Mesendoderm (in vitro differentiated cells): Measurements from ENCODE around the gene CAMKMT.

Experiments
- DNase-seq: peaks from one replicate; pipeline ENCODE4 v3.0.0; 2013
- H2AK5ac ChIP-seq: 2 replicates; pipeline ENCODE4 v1.6.1; 2013; ENCODE audit warnings: low read length, inconsistent platforms
- H2BK120ac ChIP-seq: 2 replicates; pipeline ENCODE4 v1.6.1; 2013; ENCODE audit warnings: low read depth, mild to moderate bottlenecking, low read length, moderate library complexity, mixed read lengths
- H2BK15ac ChIP-seq: replicated peaks from 2 replicates; pipeline ENCODE4 v1.6.1; 2013; ENCODE audit warnings: low read depth, mild to moderate bottlenecking, moderate library complexity
- H2BK5ac ChIP-seq: 2 replicates; pipeline ENCODE4 v1.6.1; 2013; ENCODE audit warnings: low read length, inconsistent platforms
- H3K18ac ChIP-seq: 2 replicates; pipeline ENCODE4 v1.6.1; 2013; ENCODE audit warnings: mild to moderate bottlenecking, low read length, mixed read lengths
- H3K23ac ChIP-seq: one replicate; pipeline ENCODE4 v1.6.1; 2013; ENCODE audit warnings: low read length
- H3K27ac ChIP-seq: 2 replicates; pipeline ENCODE4 v1.5.1; 2013; ENCODE audit warnings: low read depth, mild to moderate bottlenecking, inconsistent platforms, low read length, moderate library complexity
- H3K27me3 ChIP-seq: 2 replicates; pipeline ENCODE4 v1.6.1; 2013; ENCODE audit warnings: low read length, control low read depth, mild to moderate bottlenecking, inconsistent platforms; ENCODE audit not compliant: insufficient read depth, poor library complexity
- H3K36me3 ChIP-seq: 2 replicates; pipeline ENCODE4 v1.6.1; 2013; ENCODE audit warnings: low read length, inconsistent platforms; ENCODE audit not compliant: control insufficient read depth, insufficient read depth
- H3K4ac ChIP-seq: one replicate; pipeline ENCODE4 v1.6.1; 2013; ENCODE audit warnings: low read depth, mild to moderate bottlenecking, low read length, moderate library complexity
- H3K4me1 ChIP-seq: 2 replicates; pipeline ENCODE4 v1.6.1; 2013; ENCODE audit warnings: low read depth, low read length, inconsistent platforms; ENCODE audit not compliant: control insufficient read depth
- H3K4me2 ChIP-seq: 2 replicates; pipeline ENCODE4 v1.6.1; 2013; ENCODE audit warnings: low read length
- H3K4me3 ChIP-seq: 2 replicates; pipeline ENCODE4 v1.5.1; 2013; ENCODE audit warnings: mild to moderate bottlenecking, low read length
- H3K56ac ChIP-seq: one replicate; pipeline ENCODE4 v1.6.1; 2013; ENCODE audit warnings: low read length
- H3K79me1 ChIP-seq: 2 replicates; pipeline ENCODE4 v1.6.1; 2013; ENCODE audit warnings: low read length, inconsistent platforms
- H3K79me2 ChIP-seq: 2 replicates; pipeline ENCODE4 v1.6.1; 2013; ENCODE audit warnings: mild to moderate bottlenecking, low read length; ENCODE audit not compliant: control insufficient read depth, insufficient read depth
- H3K9ac ChIP-seq: 2 replicates; pipeline ENCODE4 v1.6.1; 2013; ENCODE audit warnings: low read length, inconsistent platforms
- H4K5ac ChIP-seq: one replicate; pipeline ENCODE4 v1.6.1; 2013; ENCODE audit warnings: low read length
- H4K8ac ChIP-seq: one replicate; pipeline ENCODE4 v1.6.1; 2013; ENCODE audit warnings: low read depth, mild to moderate bottlenecking, control low read depth, low read length, moderate library complexity
- WGBS: extraction: QIAGEN DNeasy Blood & Tissue Kit; methylation state at CpG from one replicate; pipeline ENCODE4 v1.1.7; 2013; ENCODE audit warnings: low lambda C conversion rate, missing lambda C conversion rate; ENCODE audit not compliant: insufficient coverage; ENCODE audit errors: extremely low coverage; 5-methylcytosine and 5-hydroxymethylcytosine counted together

CAMKMT gene

DNA sequence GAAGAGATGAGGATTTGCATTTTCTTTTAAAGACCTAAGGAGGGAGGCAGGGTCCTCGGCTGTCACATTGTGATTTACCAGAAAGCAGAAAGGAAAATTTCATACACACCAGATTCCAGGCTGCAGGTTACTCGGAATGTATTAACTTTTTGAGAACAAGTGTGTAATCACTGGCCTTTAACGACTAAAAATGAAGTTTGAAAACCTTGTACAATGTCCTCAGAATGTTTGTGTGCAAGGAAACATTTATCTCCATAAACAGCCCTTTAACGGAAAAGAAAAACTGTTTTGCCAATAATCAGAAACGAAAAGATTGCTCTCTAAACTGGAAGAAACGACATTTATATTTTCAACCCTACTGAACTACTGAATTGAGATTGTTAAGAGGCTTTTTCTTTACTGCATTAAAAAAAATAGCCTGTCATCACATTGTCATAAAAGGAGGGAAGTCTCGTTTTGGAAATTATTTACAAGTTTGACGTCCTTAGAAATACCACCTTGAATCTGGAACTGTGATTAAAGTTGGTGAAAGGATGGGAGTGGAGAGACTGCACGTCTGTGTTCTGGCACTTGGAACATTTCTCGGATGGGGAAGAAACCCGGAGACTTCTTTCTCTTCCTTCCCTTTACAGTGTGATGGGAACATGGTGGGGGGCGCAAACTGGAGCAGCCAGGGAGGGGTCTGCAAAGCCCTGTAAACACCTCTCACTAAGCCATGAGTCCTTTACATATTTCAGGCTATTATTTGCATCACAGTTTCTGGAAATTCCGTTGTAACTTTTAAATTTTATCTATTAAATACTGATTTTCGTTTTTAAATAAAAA is 445.7 kb downstream of the CAMKMT start:
- Histone ChIP-seq H2AK5ac (no peak overlapping the region), H2BK120ac (no peak overlapping the region), H3K79me2 (no peaks in the 10 kb centered on the region), H3K4me2 (no peak overlapping the region), H3K27me3 (peaks cover 7% of the 10 kb centered on the region), H3K56ac (no peak overlapping the region), H2BK5ac (no peak overlapping the region), H3K36me3 (no peaks in the 10 kb centered on the region), H2BK15ac (no peak overlapping the region), H3K18ac (no peak overlapping the region), H3K4ac (no peak overlapping the region), H3K23ac (no peak overlapping the region), H4K8ac (no peak overlapping the region), H3K4me3 (no peak overlapping the region), H3K79me1 (no peaks in the 10 kb centered on the region), H3K9ac (no peak overlapping the region), H3K27ac (no peak overlapping the region), H4K5ac (no peak overlapping the region), H3K4me1 (peaks cover 9% of the 10 kb centered on the region)
- 100% methylated on average over 2 of the region's 14 CpGs for WGBS
- no peak for DNase-seq

DNA sequence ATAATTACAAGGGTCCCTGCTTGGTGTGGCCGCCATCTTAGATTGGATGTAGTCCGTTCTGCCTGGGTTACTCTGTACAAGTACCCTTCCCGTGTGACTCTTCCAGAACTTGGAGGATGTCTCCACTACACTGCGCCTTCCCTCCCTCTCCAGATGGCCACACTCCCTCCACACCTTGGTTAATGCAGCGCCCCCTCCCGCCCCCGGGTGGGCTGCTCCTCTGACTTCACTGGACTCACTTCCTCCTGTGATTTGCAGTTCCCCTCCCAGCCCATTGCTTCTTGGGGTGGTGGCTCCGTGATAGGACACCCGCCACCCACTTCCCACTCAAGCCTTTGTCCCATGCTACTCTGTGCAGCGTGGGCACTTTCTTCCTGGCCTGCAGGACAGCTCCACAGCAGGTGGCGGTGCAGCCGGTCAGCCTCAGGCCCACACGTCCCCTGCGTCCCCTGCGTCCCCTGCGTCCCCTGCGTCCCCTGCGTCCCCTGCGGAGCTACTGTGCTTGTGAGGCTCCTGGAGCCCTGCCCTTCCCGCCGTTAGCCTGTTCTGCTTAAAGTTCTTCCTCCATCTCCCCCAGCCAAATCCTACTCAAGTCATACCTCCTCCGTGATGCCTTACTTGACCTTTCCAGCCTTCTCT is 449.3 kb downstream of the CAMKMT start:
- Histone ChIP-seq H3K27ac (no peak overlapping the region), H2BK5ac (no peak overlapping the region), H3K23ac (no peak overlapping the region), H3K27me3 (peaks cover 5% of the 10 kb centered on the region), H2AK5ac (no peak overlapping the region), H4K8ac (no peak overlapping the region), H3K4me2 (no peak overlapping the region), H3K79me1 (no peaks in the 10 kb centered on the region), H2BK15ac (no peak overlapping the region), H3K9ac (no peak overlapping the region), H3K4ac (no peak overlapping the region), H3K18ac (no peak overlapping the region), H3K56ac (no peak overlapping the region), H2BK120ac (no peak overlapping the region), H3K4me3 (no peak overlapping the region), H3K36me3 (no peaks in the 10 kb centered on the region), H4K5ac (no peak overlapping the region), H3K4me1 (no peaks in the 10 kb centered on the region), H3K79me2 (no peaks in the 10 kb centered on the region)
- WGBS = no CpG with 5 or more reads among the region's 22 CpGs
- no peak for DNase-seq

DNA sequence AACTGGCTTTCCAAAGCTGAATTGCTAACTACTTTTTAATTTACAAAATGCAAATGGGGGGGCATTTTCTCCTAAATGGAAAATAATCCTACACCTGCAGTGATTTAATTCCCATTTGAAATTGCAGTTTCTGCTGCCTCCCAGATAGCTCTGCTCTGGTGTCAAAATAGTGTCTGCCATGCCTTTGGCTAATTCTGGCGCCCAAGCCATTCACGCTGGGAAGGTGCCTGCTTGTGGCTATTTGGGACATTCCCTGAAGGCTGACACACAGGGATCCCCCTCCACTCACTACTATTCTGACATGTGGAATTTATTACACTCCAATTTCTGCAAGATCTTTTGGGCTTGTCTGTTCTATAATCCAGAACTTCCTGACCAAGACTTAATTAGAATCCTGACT is 451.4 kb downstream of the CAMKMT start:
- H3K4me2 ChIP-seq = no peak overlapping the region
- no peaks in the 10 kb centered on the region for H3K36me3 ChIP-seq
- no peak overlapping the region for H4K5ac ChIP-seq
- H3K27ac ChIP-seq = no peak overlapping the region
- no peaks in the 10 kb centered on the region for H3K79me1 ChIP-seq
- H3K18ac ChIP-seq = no peak overlapping the region
- H3K4me3 ChIP-seq = no peak overlapping the region
- no peak overlapping the region for H2BK15ac ChIP-seq
- H3K4me1 ChIP-seq = no peaks in the 10 kb centered on the region
- no peak for DNase-seq
- no peak overlapping the region for H3K9ac ChIP-seq
- no peak overlapping the region for H2BK5ac ChIP-seq
- no peaks in the 10 kb centered on the region for H3K27me3 ChIP-seq
- H2AK5ac ChIP-seq = no peak overlapping the region
- WGBS = no CpG with 5 or more reads among the region's 2 CpGs
- H2BK120ac ChIP-seq = no peak overlapping the region
- no peak overlapping the region for H3K4ac ChIP-seq
- H3K56ac ChIP-seq = no peak overlapping the region
- no peak overlapping the region for H4K8ac ChIP-seq
- H3K23ac ChIP-seq = no peak overlapping the region
- no peaks in the 10 kb centered on the region for H3K79me2 ChIP-seq

DNA sequence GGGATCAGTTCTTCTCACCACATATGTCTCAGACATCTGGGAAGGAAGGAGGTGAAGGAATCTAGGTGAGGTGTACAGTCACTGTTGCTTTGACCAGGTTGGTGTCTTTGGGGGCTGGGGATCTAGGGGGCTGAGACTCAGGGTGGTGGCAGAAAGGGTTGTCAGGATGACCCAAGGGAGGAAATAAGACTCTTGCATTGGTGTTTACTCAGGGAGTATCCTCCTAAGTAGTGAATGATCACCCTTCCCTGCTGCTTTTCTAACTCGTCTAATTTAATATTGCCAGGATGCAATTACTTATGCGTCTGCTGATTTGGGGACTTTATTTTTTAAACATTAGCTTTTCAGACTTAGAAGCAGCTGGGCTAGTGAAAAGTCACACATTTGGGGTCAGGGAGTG is 451.9 kb downstream of the CAMKMT start:
- H3K79me2 ChIP-seq = no peaks in the 10 kb centered on the region
- no peak overlapping the region for H3K23ac ChIP-seq
- H4K5ac ChIP-seq = no peak overlapping the region
- H3K27ac ChIP-seq = no peak overlapping the region
- H3K4me2 ChIP-seq = no peak overlapping the region
- H2BK5ac ChIP-seq = no peak overlapping the region
- H3K18ac ChIP-seq = no peak overlapping the region
- no peaks in the 10 kb centered on the region for H3K27me3 ChIP-seq
- H3K56ac ChIP-seq = no peak overlapping the region
- no peaks in the 10 kb centered on the region for H3K4me1 ChIP-seq
- no peak for DNase-seq
- no peak overlapping the region for H2BK120ac ChIP-seq
- no peak overlapping the region for H4K8ac ChIP-seq
- H3K79me1 ChIP-seq = no peaks in the 10 kb centered on the region
- no peak overlapping the region for H3K9ac ChIP-seq
- no peak overlapping the region for H2AK5ac ChIP-seq
- H3K4ac ChIP-seq = no peak overlapping the region
- WGBS = no CpG with 5 or more reads among the region's 2 CpGs
- no peak overlapping the region for H3K4me3 ChIP-seq
- H3K36me3 ChIP-seq = no peaks in the 10 kb centered on the region
- H2BK15ac ChIP-seq = no peak overlapping the region

DNA sequence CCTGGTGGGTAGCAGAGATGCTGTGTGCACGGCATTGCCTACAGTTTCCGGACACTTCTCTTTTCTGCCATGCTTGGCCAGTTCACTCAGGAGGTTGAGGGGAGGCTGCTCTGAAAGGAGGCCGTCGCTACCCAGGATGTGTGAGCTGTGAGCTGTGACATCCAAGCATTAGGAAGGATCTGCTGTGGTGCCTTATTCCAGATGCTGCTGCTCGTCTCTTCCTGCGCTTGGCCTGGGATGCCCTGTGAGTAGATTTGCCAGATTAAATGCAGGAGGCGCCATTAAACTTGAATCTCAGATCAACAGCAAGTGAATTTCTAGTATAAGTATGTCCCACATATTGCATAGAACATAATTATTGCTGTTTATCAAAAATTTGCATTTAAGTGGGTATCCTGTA is 455.5 kb downstream of the CAMKMT start:
- Histone ChIP-seq H2BK5ac (no peak overlapping the region), H2BK15ac (no peak overlapping the region), H3K4me1 (no peaks in the 10 kb centered on the region), H3K23ac (no peak overlapping the region), H3K18ac (no peak overlapping the region), H3K4me2 (no peak overlapping the region), H4K5ac (no peak overlapping the region), H3K79me2 (no peaks in the 10 kb centered on the region), H3K27me3 (no peaks in the 10 kb centered on the region), H3K4ac (no peak overlapping the region), H4K8ac (no peak overlapping the region), H3K4me3 (no peak overlapping the region), H3K27ac (no peak overlapping the region), H3K56ac (no peak overlapping the region), H3K79me1 (no peaks in the 10 kb centered on the region), H3K9ac (no peak overlapping the region), H3K36me3 (no peaks in the 10 kb centered on the region), H2BK120ac (no peak overlapping the region), H2AK5ac (no peak overlapping the region)
- WGBS = no CpG with 5 or more reads among the region's 7 CpGs
- DNase-seq = no peak
